CD4-positive, alpha-beta T cell treated with Interleukin-21 for 1 hour (primary cell): ENCODE data around the gene HDAC4.

Experiments
- DNase-seq: peaks from one replicate; pipeline ENCODE4 v3.0.0-alpha.2; 2020

HDAC4 gene

DNA sequence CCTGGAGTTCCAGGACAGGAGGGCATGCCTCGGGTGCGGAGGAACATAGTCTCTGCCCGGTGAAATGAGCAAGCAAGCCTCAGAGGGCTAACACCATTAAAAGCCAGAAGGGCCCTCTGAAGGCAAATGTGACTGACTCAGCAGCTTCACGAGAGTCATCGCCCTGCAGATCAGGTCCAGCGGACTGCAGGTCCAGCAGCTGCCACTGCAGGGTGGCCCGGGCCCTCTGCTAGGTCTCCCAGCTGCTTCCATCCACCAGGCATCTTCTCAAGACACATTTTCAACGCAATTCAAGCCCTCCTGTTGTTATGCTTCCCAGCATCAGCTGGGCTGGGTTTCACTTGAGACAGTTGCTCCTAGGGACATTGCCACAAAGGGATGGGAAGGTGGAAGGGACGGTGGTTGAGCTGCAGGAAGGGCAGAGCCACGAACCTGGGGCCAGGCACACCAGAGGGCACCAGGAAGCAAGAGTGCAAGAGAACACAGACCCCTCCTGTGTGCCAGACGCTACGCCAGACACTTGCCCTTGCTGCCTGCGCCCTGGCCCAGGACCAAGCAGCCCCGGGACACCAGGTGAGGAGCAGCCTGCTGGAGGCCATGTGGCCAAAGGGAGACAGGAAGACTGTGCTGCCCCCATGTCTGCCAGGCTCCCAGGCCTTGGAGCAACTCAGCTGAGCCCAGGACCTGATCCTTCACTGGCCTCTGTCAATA is 173.0 kb downstream of the HDAC4 start:
- DNase-seq, result no peak

DNA sequence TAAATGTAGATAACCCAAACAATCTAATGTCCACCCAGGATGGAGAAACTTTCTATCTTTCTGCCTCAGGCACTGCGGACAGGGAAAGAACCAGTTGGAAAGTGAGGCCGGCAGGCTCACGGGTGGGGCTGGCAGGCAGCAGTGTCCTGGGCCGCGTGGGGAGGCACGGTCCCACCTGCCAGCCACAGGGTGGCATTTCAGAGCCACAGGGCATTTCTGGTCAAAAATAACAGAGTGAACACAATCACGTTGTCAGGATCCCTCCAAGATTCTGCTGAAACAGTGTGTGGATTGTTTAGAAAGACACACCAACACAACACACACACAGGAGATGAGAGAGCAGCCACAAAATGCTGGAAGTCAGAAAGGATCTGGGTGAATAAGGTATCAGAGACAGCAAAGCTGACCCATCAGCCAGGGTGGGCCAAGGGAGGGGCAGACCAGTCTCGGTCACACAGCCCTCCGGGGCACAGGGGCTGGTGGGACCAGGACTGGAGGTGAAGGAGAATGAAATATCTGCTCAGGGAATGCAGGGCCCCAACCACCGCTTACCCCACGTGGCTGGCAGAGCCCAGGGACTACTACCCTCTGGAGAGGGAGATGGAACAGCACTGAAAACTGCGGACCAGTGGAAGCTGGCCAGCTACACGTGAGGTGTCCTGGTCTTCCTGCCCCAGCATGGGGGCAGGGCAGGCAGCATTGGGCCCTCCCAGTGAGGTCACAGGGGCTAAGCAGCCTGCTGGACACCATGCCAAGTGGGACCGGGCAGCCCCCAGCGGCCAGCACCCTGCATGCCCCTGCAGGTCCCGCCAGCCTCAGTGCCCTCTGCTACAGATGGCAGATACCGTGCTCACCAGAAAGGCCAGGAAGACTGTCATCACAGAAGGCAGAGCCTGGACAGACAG is 173.9 kb downstream of the HDAC4 start:
- DNase-seq, result no peak

- no peak for DNase-seq
Observed at GRCh38 chr2:239225871-239226561, 174.8 kb downstream of the HDAC4 start.

- no peak for DNase-seq
Observed at GRCh38 chr2:239225371-239225851, 175.4 kb downstream of the HDAC4 start.

DNA sequence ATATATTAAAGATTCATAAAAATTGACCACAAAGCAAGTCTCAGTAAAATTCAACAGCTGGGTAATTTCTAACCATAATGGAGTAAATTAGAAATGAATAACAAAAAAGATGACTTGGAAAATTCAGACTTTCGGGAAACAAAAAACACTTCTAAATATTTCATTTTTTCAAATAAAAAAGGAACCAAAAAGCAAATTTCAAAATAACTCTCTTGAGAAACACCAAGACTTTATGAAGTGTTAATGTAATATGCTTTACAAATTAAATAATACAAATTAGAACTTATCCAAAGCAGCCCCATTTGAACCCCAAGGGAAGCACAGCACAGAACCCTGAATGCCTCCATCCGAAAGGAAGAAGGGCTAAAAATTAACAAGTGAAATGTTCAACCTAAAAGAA is 175.9 kb downstream of the HDAC4 start:
- DNase-seq, result no peak

DNA sequence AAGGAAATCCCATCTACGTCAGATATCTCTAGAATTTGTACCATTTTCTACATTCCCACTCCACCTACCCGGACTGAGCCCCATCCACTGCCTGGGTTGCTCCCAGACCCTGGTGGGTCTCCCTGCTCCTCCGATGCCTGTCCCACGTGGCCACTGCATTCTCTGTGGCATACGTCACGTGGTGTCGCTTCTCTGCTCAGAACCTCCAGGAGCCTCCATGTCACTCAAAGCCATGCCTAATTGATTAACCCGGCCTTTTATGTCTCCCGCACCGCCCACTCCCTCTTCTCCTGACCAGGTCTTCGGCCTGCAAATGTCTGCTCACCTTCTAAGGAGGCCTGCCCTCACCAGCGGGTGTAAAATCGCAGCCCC is 176.6 kb downstream of the HDAC4 start:
- DNase-seq, result no peak

GRCh38 chr2:239223310-239224198 is 177.3 kb downstream of the HDAC4 start:
- DNase-seq, result no peak

GRCh38 chr2:239222706-239223309 is 178.0 kb downstream of the HDAC4 start:
- no peak for DNase-seq

DNA sequence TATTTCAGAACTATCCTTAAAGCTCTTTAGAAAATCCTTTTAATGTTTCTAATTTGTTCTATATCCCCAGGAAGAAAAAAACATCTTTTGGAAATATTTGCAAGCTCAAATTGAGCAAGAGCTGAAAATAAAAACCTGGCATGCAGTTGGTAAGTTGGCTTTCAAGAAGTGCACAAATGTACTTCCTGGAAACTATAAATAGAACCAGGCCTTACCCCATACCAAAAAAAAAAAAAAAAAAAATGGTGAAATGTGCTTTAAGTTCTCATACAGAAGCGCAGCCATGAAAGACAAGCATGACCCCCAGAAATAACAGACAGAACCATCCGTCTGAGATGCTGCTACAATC is 178.5 kb downstream of the HDAC4 start:
- no peak for DNase-seq

DNA sequence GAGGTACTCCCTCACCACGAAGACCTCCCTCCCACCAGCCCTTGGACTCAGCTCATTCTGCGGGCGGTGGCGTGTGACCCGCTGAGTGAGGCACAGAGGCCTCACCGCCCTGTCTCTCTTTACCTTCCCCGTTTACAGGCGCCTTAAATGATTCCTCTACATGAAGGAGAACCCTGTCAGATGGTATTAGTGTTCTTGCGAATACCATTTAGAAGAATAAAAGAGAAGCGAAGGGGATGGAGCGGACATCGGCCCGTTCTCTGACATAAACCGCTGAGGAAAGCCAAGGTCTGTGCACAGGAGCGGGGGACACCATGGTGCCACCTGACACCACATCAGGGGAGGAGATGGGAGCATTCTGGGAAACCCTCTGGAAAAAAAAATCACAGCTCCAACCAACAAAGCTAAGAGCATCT is 179.8 kb downstream of the HDAC4 start:
- no peak for DNase-seq

GRCh38 chr2:239220341-239220740 is 180.5 kb downstream of the HDAC4 start:
- DNase-seq, result no peak

GRCh38 chr2:239216614-239217273 is 184.1 kb downstream of the HDAC4 start:
- DNase-seq, result no peak

DNA sequence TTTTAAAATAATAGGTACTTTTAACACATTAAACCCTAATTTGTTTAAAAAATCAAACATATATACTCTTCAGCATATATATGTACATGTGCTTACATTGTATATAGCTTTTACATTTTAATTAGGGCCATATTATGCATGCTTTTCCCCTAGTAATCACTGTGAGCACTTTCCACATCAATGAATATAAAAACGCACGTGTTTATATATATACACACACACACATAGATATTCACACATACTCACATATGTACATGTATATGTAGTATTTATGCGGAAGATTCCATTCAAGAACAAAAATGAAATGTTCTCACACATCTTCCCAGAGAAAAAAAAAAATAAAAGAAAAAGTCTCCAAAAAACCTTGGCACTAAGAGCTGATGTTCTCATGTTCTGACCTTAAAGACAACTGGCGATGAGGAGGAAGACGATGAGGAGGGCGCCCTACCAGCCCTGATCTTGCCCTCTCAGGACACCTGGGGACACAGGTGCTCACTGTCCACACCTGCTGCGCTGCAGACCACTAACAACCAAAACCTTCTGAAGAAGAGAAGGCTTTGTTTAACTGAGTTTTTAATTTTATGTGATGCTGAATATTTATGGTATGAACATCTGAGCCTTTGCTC is 184.7 kb downstream of the HDAC4 start:
- DNase-seq, result no peak

GRCh38 chr2:239215136-239215925 is 185.5 kb downstream of the HDAC4 start:
- no peak for DNase-seq

DNA sequence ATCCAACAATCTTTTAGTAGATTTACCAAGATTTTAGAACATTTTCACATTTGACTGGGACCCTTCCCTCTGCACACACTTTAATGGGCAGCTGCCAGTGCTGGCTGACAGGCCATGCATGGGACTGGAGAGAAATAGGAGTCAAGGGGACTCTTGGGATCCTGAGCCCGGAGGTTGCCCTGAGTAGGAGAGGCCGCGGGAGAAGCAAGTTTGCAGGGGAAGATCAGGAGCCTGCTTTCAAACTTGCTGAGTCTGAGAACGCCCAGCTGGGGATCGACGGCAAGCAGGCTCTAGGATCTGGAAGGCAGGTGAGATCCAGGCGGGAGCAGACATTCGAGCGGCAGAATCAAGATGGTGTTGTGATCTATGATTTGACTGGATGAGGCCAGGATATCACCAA is 186.1 kb downstream of the HDAC4 start:
- DNase-seq, result no peak

GRCh38 chr2:239213643-239214101 is 187.1 kb downstream of the HDAC4 start:
- DNase-seq, result no peak

- DNase-seq, result no peak
Observed at GRCh38 chr2:239212929-239213642, 187.7 kb downstream of the HDAC4 start.

GRCh38 chr2:239212121-239212928 is 188.5 kb downstream of the HDAC4 start:
- DNase-seq, result no peak
